SK-N-SH (cell line): ENCODE results near the gene ITGA2.

ENCODE experiments used
- EP300 ChIP-seq, 2 experiments: IDR thresholded peaks; 2 replicates each; pipeline versions ENCODE4 v1.4.0 to v1.6.1; 2012; ENCODE audit warnings: borderline replicate concordance in 1 of 2, low read depth in 1 of 2, low read length in 1 of 2
- GABPA ChIP-seq: IDR thresholded peaks from 2 replicates; pipeline ENCODE4 v1.4.0; 2012; ENCODE audit warnings: low read depth, mild to moderate bottlenecking
- MXI1 ChIP-seq: IDR thresholded peaks from 2 replicates; pipeline ENCODE4 v1.6.1; 2012; ENCODE audit warnings: mild to moderate bottlenecking, low read depth, low read length, improper control_type of control experiment
- POLR2AphosphoS5 ChIP-seq: IDR thresholded peaks from 2 replicates; pipeline ENCODE4 v1.6.1; 2012; ENCODE audit warnings: low read depth, low read length
- RAD21 ChIP-seq: IDR thresholded peaks from 2 replicates; pipeline ENCODE4 v1.6.1; 2012; ENCODE audit warnings: mild to moderate bottlenecking, low read length
- RCOR1 ChIP-seq: fragments of 150-350 bp; IDR thresholded peaks from 2 replicates; pipeline ENCODE4 v1.6.1; 2017; ENCODE audit warnings: antibody characterized with exemption, low read length
- RFX5 ChIP-seq: IDR thresholded peaks from 2 replicates; pipeline ENCODE4 v1.6.1; 2012; ENCODE audit warnings: mild to moderate bottlenecking, improper control_type of control experiment, low read length
- TF ChIP-seq, protein P1 (sequence below): fragments of 200-600 bp; sonication (generic); IDR thresholded peaks from 2 replicates; pipeline ENCODE4 v1.6.1; 2017; ENCODE audit warnings: antibody characterized with exemption, mild to moderate bottlenecking, moderate library complexity

DNA sequence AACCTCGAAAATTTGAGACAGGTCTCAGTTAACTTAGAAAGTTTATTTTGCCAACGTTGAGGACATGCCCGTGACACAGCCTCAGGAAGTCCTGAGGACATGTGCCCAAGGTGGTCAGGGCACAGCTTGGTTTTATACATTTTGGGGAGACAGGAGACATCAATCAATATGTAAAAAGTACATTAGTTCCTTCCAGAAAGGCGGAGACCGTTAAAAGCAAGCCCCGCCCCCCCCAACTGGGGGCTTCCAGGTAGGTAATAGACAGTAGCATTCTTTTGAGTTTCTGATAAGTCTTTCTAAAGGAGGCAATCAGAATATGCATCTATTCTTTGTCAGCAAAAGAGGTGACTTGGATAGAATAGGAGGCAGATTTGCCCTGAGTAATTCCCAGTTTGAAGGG lies 121.0 kb downstream of the ITGA2 start:
- no peak for TF ChIP-seq RCOR1
- TF ChIP-seq, protein P1, sequence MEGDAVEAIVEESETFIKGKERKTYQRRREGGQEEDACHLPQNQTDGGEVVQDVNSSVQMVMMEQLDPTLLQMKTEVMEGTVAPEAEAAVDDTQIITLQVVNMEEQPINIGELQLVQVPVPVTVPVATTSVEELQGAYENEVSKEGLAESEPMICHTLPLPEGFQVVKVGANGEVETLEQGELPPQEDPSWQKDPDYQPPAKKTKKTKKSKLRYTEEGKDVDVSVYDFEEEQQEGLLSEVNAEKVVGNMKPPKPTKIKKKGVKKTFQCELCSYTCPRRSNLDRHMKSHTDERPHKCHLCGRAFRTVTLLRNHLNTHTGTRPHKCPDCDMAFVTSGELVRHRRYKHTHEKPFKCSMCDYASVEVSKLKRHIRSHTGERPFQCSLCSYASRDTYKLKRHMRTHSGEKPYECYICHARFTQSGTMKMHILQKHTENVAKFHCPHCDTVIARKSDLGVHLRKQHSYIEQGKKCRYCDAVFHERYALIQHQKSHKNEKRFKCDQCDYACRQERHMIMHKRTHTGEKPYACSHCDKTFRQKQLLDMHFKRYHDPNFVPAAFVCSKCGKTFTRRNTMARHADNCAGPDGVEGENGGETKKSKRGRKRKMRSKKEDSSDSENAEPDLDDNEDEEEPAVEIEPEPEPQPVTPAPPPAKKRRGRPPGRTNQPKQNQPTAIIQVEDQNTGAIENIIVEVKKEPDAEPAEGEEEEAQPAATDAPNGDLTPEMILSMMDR = no peak
- TF ChIP-seq MXI1 = no peak
- no peak for TF ChIP-seq RFX5
- no peak for TF ChIP-seq RAD21
- no peak for TF ChIP-seq EP300 (IDR thresholded peaks at IDR 0.05; ENCODE audit: borderline replicate concordance in 1 of 2, low read depth in 1 of 2, low read length in 1 of 2)
- no peak for TF ChIP-seq POLR2AphosphoS5
- no peak for TF ChIP-seq GABPA
